Activated B cell treated with CpG ODN at 0.5 μM for 24 hours (primary cell): ENCODE measurements around the gene JUN. TPM values are rescaled to one million over a fixed set of nuclear protein-coding genes. Genes with fewer than 3 reads are reported as not detected.

Source experiments
- ATAC-seq: fragments of 200-7000 bp; cut with Tn5 transposase; one replicate; pipeline ENCODE4 v1.10.0; 2021; ENCODE audit warnings: low read depth, mild to moderate bottlenecking, moderate library complexity
- CTCF ChIA-PET: fragments of 350-600 bp; sonication (Branson Sonifier 250); formaldehyde crosslinking; loops from one replicate; lab custom pipeline; 2021; ENCODE audit warnings: antibody characterized with exemption; lab: Charles Lee
- POLR2A ChIA-PET: fragments of 350-600 bp; sonication (Branson Sonifier 250); formaldehyde crosslinking; loops from one replicate; lab custom pipeline; 2021; ENCODE audit warnings: antibody characterized with exemption; lab: Charles Lee
- DNase-seq: peaks from one replicate; pipeline ENCODE4 v3.0.0; 2022
- H3K27ac Mint-ChIP-seq: one replicate; pipeline ENCODE4 v1.8.0; 2020; ENCODE audit warnings: mixed read lengths
- H3K27me3 Mint-ChIP-seq: one replicate; pipeline ENCODE4 v1.8.0; 2021; ENCODE audit warnings: mixed read lengths
- H3K36me3 Mint-ChIP-seq: one replicate; pipeline ENCODE4 v1.8.0; 2021; ENCODE audit warnings: low read depth, mixed read lengths
- H3K4me1 Mint-ChIP-seq: one replicate; pipeline ENCODE4 v1.8.0; 2021; ENCODE audit warnings: mixed read lengths
- H3K4me3 Mint-ChIP-seq: one replicate; pipeline ENCODE4 v1.8.0; 2020; ENCODE audit warnings: mild to moderate bottlenecking, mixed read lengths
- H3K9me3 Mint-ChIP-seq: one replicate; pipeline ENCODE4 v1.8.0; 2020; ENCODE audit warnings: mixed read lengths
- CTCF ChIP-seq: fragments of 200-600 bp; IDR thresholded peaks from one replicate; pipeline ENCODE4 v1.8.0; 2022; ENCODE audit warnings: antibody characterized with exemption, mild to moderate bottlenecking
- intact Hi-C: fragments of 100-400 bp; cut with micrococcal nuclease; formaldehyde crosslinking; loops from one replicate; pipeline ENCODE4 v1.15.1; 2024
- total RNA-seq: library from RNA; stranded (reverse); gene quantifications from 2 replicates; pipeline ENCODE4 v1.2.3, GENCODE V29; 2022

JUN gene
- total RNA-seq, 1 donor from 2014 or later, result 36.6 TPM

- ChIA-PET CTCF (no interaction called here), POLR2A (no interaction called here)
- DNase-seq (no peak), ATAC-seq (no peak)
- intact Hi-C loops, result no loop called here
- H3K27me3 Mint-ChIP-seq, result no peaks in the 10 kb centered on the region
- TF ChIP-seq CTCF, result no peak
- peaks cover 17% of the 10 kb centered on the region for H3K9me3 Mint-ChIP-seq
- no peak overlapping the region for H3K4me3 Mint-ChIP-seq
- peaks cover 3% of the 10 kb centered on the region for H3K4me1 Mint-ChIP-seq
- no peak overlapping the region for H3K27ac Mint-ChIP-seq
- H3K36me3 Mint-ChIP-seq, result peaks cover 14% of the 10 kb centered on the region
These were observed 41.0 kb upstream of the JUN start for GRCh38 chr1:58824753-58825389.

DNA sequence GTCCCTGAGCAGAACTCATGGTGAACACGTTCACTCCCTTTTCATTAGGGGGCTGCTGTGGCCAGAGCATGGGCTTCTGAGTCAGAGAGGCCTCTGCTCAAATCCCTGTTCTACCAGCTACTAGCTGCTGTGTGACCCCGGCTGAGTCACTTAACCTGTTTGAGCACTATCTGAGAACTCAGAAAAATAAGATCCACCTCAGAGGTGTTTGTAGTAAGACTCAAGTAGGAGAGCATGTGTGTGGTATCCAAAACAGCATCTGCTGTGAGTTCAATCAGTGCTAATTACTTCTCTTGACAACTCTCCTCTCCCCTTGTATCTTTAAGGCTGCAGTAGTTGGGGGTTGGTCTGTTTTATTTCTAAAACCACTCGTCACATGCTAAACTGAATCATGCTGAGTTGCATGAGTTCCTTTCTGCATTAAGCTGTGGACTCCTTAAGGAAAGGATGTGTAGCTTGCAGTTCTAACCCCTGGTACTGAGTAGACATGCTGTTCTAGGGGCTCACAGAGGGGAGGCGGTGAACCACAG is 39.7 kb upstream of the JUN start:
- Mint-ChIP-seq H3K27me3 (no peaks in the 10 kb centered on the region), H3K9me3 (peaks cover 16% of the 10 kb centered on the region), H3K36me3 (peaks cover 14% of the 10 kb centered on the region), H3K4me3 (no peak overlapping the region), H3K4me1 (peaks cover 7% of the 10 kb centered on the region), H3K27ac (no peak overlapping the region)
- intact Hi-C loops, result no loop called here
- no peak for ATAC-seq
- no peak for TF ChIP-seq CTCF
- ChIA-PET POLR2A (no interaction called here), CTCF (no interaction called here)
- no peak for DNase-seq

DNA sequence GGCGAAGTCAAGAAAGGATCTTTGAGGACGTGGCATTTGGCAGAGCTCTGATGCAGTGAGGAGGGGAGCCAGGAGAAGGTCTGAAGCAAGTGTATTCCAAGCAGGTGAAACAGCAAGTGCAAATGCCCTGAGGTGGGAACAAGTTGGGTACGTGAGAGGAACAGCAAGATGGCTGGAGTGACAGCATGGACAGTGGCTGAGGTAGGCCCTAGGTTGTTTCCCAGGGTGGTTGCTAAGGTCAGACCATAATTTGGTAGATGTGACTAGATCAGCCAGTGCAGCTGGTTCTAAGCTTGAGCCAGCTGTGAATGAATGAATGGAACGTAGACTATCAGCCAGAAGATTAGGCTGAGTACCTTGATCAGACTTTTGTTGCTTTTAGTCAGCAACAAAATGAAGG is 37.5 kb upstream of the JUN start:
- no peak overlapping the region for H3K27ac Mint-ChIP-seq
- no peaks in the 10 kb centered on the region for H3K9me3 Mint-ChIP-seq
- no peak for DNase-seq
- peaks cover 13% of the 10 kb centered on the region for H3K4me1 Mint-ChIP-seq
- intact Hi-C loops, result no loop called here
- no peaks in the 10 kb centered on the region for H3K27me3 Mint-ChIP-seq
- no peak for TF ChIP-seq CTCF
- CTCF ChIA-PET, result interaction anchor here (0.6 kb wide), 1 partner anchor 26 kb away, joined by 3 read pairs; no protein-coding TSS in a partner anchor
- H3K4me3 Mint-ChIP-seq, result no peak overlapping the region
- POLR2A ChIA-PET, result interaction anchor here (0.6 kb wide), 1 partner anchor 17 kb away, joined by 4 read pairs; no protein-coding TSS in a partner anchor
- no peak for ATAC-seq
- H3K36me3 Mint-ChIP-seq, result no peaks in the 10 kb centered on the region

GRCh38 chr1:58818976-58819375 is 35.1 kb upstream of the JUN start:
- Mint-ChIP-seq H3K36me3 (peaks cover 2% of the 10 kb centered on the region), H3K4me1 (peaks cover 27% of the 10 kb centered on the region), H3K4me3 (no peak overlapping the region), H3K27ac (no peak overlapping the region), H3K9me3 (no peaks in the 10 kb centered on the region), H3K27me3 (no peaks in the 10 kb centered on the region)
- no peak for TF ChIP-seq CTCF
- ATAC-seq, result no peak
- DNase-seq, result no peak
- intact Hi-C loops, result loop anchor here (10.0 kb wide), 1 partner anchor 476 kb away; the partner anchor contains the start of gene FGGY
- ChIA-PET CTCF (no interaction called here), POLR2A (interaction anchor here (0.6 to 3.5 kb wide), 3 partner anchors 30 to 78 kb away, joined by 4 to 47 read pairs (median 7); partner anchors contain the start of gene JUN)

- POLR2A ChIA-PET, result interaction anchor here (0.7 to 3.5 kb wide), 4 partner anchors 11 to 84 kb away, joined by 3 to 47 read pairs (median 12); partner anchors contain the start of gene JUN
- Mint-ChIP-seq H3K36me3 (peaks cover 2% of the 10 kb centered on the region), H3K4me1 (peaks cover 36% of the 10 kb centered on the region), H3K27me3 (no peaks in the 10 kb centered on the region), H3K9me3 (no peaks in the 10 kb centered on the region), H3K4me3 (no peak overlapping the region), H3K27ac (no peak overlapping the region)
- intact Hi-C loops, result loop anchor here (10.0 kb wide), 1 partner anchor 477 kb away; the partner anchor contains the start of gene FGGY
- no peak for TF ChIP-seq CTCF
- CTCF ChIA-PET, result interaction anchor here (0.7 kb wide), 1 partner anchor 33 kb away, joined by 6 read pairs; no protein-coding TSS in a partner anchor
- no peak for DNase-seq
- no peak for ATAC-seq
These were observed 34.2 kb upstream of the JUN start for GRCh38 chr1:58818075-58818474.
